ENCODE results near the gene EIF5A2.
"Not testable (repeated sequence)": the region's sequence is repeated elsewhere in the genome, so short reads cannot be mapped to it uniquely, and the experiment has no call there.

EIF5A2 gene

GRCh38 chr3:170941551-170941950, 33.1 kb upstream of the EIF5A2 start:
- H3K9ac ChIP-seq (ENCODE audit: low read depth, low read length), result no peak overlapping the region
- H3K27ac ChIP-seq (ENCODE audit: low read length), result no peak overlapping the region
- no peaks in the 10 kb centered on the region for H3K36me3 ChIP-seq (ENCODE audit: insufficient read depth, low read length)
- no peak overlapping the region for H3K4me3 ChIP-seq (ENCODE audit: low read depth in 1 of 2, low read length in 2 of 2)
- no peaks in the 10 kb centered on the region for H3K27me3 ChIP-seq (ENCODE audit: insufficient read depth, low read length, poor library complexity)
- no peaks in the 10 kb centered on the region for H3K4me1 ChIP-seq (ENCODE audit: insufficient read depth, low read length)
- ATAC-seq (ENCODE audit: insufficient read depth, low read depth) (no peak), DNase-seq (no peak)
- no peak overlapping the region for H2AFZ ChIP-seq (ENCODE audit: low read depth, low read length)
- H4K20me1 ChIP-seq (ENCODE audit: insufficient read depth, low read length), result no peaks in the 10 kb centered on the region
- TF ChIP-seq CTCF (IDR thresholded peaks at IDR 0.05; ENCODE audit: borderline replicate concordance, extremely low read depth, low read length, poor library complexity, severe bottlenecking), result no peak
- no peak for TF ChIP-seq EZH2 (IDR thresholded peaks at IDR 0.05; ENCODE audit: borderline replicate concordance, low read depth, low read length, severe bottlenecking)
- H3K4me2 ChIP-seq (ENCODE audit: insufficient read depth, low read length), result no peak overlapping the region
- H3K79me2 ChIP-seq (ENCODE audit: insufficient read depth, low read length), result no peaks in the 10 kb centered on the region
- H3K9me3 ChIP-seq (ENCODE audit: insufficient read depth, low read length, severe bottlenecking), result peaks cover 5% of the 10 kb centered on the region

- H3K27ac ChIP-seq (ENCODE audit: low read length); H2AFZ ChIP-seq (ENCODE audit: low read depth, low read length); H3K4me3 ChIP-seq (ENCODE audit: low read depth in 1 of 2, low read length in 2 of 2); H3K9me3 ChIP-seq (ENCODE audit: insufficient read depth, low read length, severe bottlenecking); H3K79me2 ChIP-seq (ENCODE audit: insufficient read depth, low read length); DNase-seq; H3K9ac ChIP-seq (ENCODE audit: low read depth, low read length); H3K27me3 ChIP-seq (ENCODE audit: insufficient read depth, low read length, poor library complexity); H3K36me3 ChIP-seq (ENCODE audit: insufficient read depth, low read length); ATAC-seq (ENCODE audit: insufficient read depth, low read depth); H4K20me1 ChIP-seq (ENCODE audit: insufficient read depth, low read length); H3K4me2 ChIP-seq (ENCODE audit: insufficient read depth, low read length); H3K4me1 ChIP-seq (ENCODE audit: insufficient read depth, low read length): not testable (repeated sequence)
Measured at GRCh38 chr3:170933039-170933438, 24.6 kb upstream of the EIF5A2 start.

- not testable (repeated sequence) for H3K9me3 ChIP-seq (ENCODE audit: insufficient read depth, low read length, severe bottlenecking); H3K9ac ChIP-seq (ENCODE audit: low read depth, low read length); H3K4me1 ChIP-seq (ENCODE audit: insufficient read depth, low read length); DNase-seq; ATAC-seq (ENCODE audit: insufficient read depth, low read depth); H4K20me1 ChIP-seq (ENCODE audit: insufficient read depth, low read length); H3K4me3 ChIP-seq (ENCODE audit: low read depth in 1 of 2, low read length in 2 of 2); H3K79me2 ChIP-seq (ENCODE audit: insufficient read depth, low read length); H3K27me3 ChIP-seq (ENCODE audit: insufficient read depth, low read length, poor library complexity); H2AFZ ChIP-seq (ENCODE audit: low read depth, low read length); H3K36me3 ChIP-seq (ENCODE audit: insufficient read depth, low read length); H3K4me2 ChIP-seq (ENCODE audit: insufficient read depth, low read length); H3K27ac ChIP-seq (ENCODE audit: low read length)
Measured at GRCh38 chr3:170923553-170923952, 15.1 kb upstream of the EIF5A2 start.

GRCh38 chr3:170918715-170919114, 10.3 kb upstream of the EIF5A2 start:
- no peak overlapping the region for H3K9ac ChIP-seq (ENCODE audit: low read depth, low read length)
- H3K27ac ChIP-seq (ENCODE audit: low read length), result no peak overlapping the region
- no peak overlapping the region for H2AFZ ChIP-seq (ENCODE audit: low read depth, low read length)
- no peaks in the 10 kb centered on the region for H3K27me3 ChIP-seq (ENCODE audit: insufficient read depth, low read length, poor library complexity)
- TF ChIP-seq EZH2 (IDR thresholded peaks at IDR 0.05; ENCODE audit: borderline replicate concordance, low read depth, low read length, severe bottlenecking) (no peak), CTCF (IDR thresholded peaks at IDR 0.05; ENCODE audit: borderline replicate concordance, extremely low read depth, low read length, poor library complexity, severe bottlenecking) (no peak)
- H3K4me1 ChIP-seq (ENCODE audit: insufficient read depth, low read length), result no peaks in the 10 kb centered on the region
- DNase-seq (no peak), ATAC-seq (ENCODE audit: insufficient read depth, low read depth) (no peak)
- H3K9me3 ChIP-seq (ENCODE audit: insufficient read depth, low read length, severe bottlenecking), result peaks cover 9% of the 10 kb centered on the region
- no peaks in the 10 kb centered on the region for H4K20me1 ChIP-seq (ENCODE audit: insufficient read depth, low read length)
- H3K36me3 ChIP-seq (ENCODE audit: insufficient read depth, low read length), result no peaks in the 10 kb centered on the region
- no peak overlapping the region for H3K4me2 ChIP-seq (ENCODE audit: insufficient read depth, low read length)
- H3K4me3 ChIP-seq (ENCODE audit: low read depth in 1 of 2, low read length in 2 of 2), result no peak overlapping the region
- no peaks in the 10 kb centered on the region for H3K79me2 ChIP-seq (ENCODE audit: insufficient read depth, low read length)

Data from DND-41 (cell line).